Naive thymus-derived CD4-positive, alpha-beta T cell (primary cell): ENCODE measurements around the gene EPAS1. TPM values are rescaled to one million over a fixed set of nuclear protein-coding genes. Genes with fewer than 3 reads are reported as not detected.

Experiments used
- ATAC-seq: fragments of 150-1000 bp; cut with Tn5 transposase; 2 replicates; pipeline ENCODE4 v1.10.0; 2021; ENCODE audit warnings: mild to moderate bottlenecking, moderate library complexity
- CTCF ChIA-PET: fragments of 350-600 bp; sonication (Branson Sonifier 250); formaldehyde crosslinking; loops from one replicate; lab custom pipeline; 2021; ENCODE audit warnings: antibody characterized with exemption; lab: Charles Lee
- POLR2A ChIA-PET: fragments of 350-600 bp; sonication (Branson Sonifier 250); formaldehyde crosslinking; loops from one replicate; lab custom pipeline; 2021; ENCODE audit warnings: antibody characterized with exemption, inconsistent platforms; lab: Charles Lee
- DNase-seq, 9 donors: peaks; one replicate each; pipeline versions ENCODE4 v3.0.0 to v3.0.0-alpha.2; 2020 to 2022; ENCODE audit warnings: mixed read lengths in 1 of 9
- H3K27ac ChIP-seq: one replicate; pipeline ENCODE4 v1.7.0; 2013; ENCODE audit warnings: mild to moderate bottlenecking, low read depth, low read length, moderate library complexity
- H3K27me3 ChIP-seq, 2 donors: one replicate each; pipeline ENCODE4 v1.7.0; 2013; ENCODE audit warnings: low read length in 2 of 2, mild to moderate bottlenecking in 2 of 2, moderate library complexity in 2 of 2; ENCODE audit not compliant: control insufficient read depth in 2 of 2, insufficient read depth in 2 of 2
- H3K36me3 ChIP-seq, 3 experiments: 1 replicate in 2 of 3; 2 replicates in 1 of 3; pipeline ENCODE4 v1.7.0; 2013; ENCODE audit warnings: low read length in 3 of 3, mild to moderate bottlenecking in 3 of 3, moderate library complexity in 1 of 3; ENCODE audit not compliant: insufficient read depth in 3 of 3, control insufficient read depth in 2 of 3
- H3K4me1 ChIP-seq, 2 donors: one replicate each; pipeline ENCODE4 v1.7.0; 2013; ENCODE audit warnings: low read length in 2 of 2, mild to moderate bottlenecking in 2 of 2, moderate library complexity in 1 of 2; ENCODE audit not compliant: control insufficient read depth in 2 of 2, insufficient read depth in 2 of 2
- H3K4me3 ChIP-seq: 2 replicates; pipeline ENCODE4 v1.7.0; 2013; ENCODE audit warnings: mild to moderate bottlenecking, low read length
- H3K9me3 ChIP-seq, 3 experiments: 1 replicate in 2 of 3; 2 replicates in 1 of 3; pipeline ENCODE4 v1.7.0; 2013; ENCODE audit warnings: low read length in 3 of 3; ENCODE audit not compliant: control insufficient read depth in 2 of 3
- H3K27ac Mint-ChIP-seq, 9 donors: one replicate each; pipeline ENCODE4 v1.8.0; 2020 to 2022; ENCODE audit warnings: mixed read lengths in 9 of 9, mild to moderate bottlenecking in 8 of 9, moderate library complexity in 5 of 9, inconsistent platforms in 2 of 9
- H3K27me3 Mint-ChIP-seq, 5 donors: one replicate each; pipeline ENCODE4 v1.8.0; 2021 to 2022; ENCODE audit warnings: mixed read lengths in 5 of 5, mild to moderate bottlenecking in 1 of 5
- H3K36me3 Mint-ChIP-seq, 5 donors: one replicate each; pipeline ENCODE4 v1.8.0; 2020 to 2022; ENCODE audit warnings: mixed read lengths in 5 of 5, mild to moderate bottlenecking in 3 of 5, inconsistent platforms in 1 of 5
- H3K4me1 Mint-ChIP-seq, 7 donors: one replicate each; pipeline ENCODE4 v1.8.0; 2020 to 2022; ENCODE audit warnings: mixed read lengths in 7 of 7, mild to moderate bottlenecking in 3 of 7, inconsistent platforms in 1 of 7
- H3K4me3 Mint-ChIP-seq, 10 donors: one replicate each; pipeline ENCODE4 v1.8.0; 2020 to 2022; ENCODE audit warnings: mild to moderate bottlenecking in 10 of 10, mixed read lengths in 10 of 10, moderate library complexity in 6 of 10, inconsistent platforms in 2 of 10
- H3K9me3 Mint-ChIP-seq, 11 donors: one replicate each; pipeline ENCODE4 v1.8.0; 2020 to 2022; ENCODE audit warnings: mixed read lengths in 11 of 11, mild to moderate bottlenecking in 4 of 11, inconsistent platforms in 1 of 11, moderate library complexity in 1 of 11
- intact Hi-C, 2 donors: fragments of 100-400 bp; cut with micrococcal nuclease; formaldehyde crosslinking; loops; one replicate each; pipeline ENCODE4 v1.15.1; 2023
- polyA plus RNA-seq, 2 donors: library from polyadenylated mRNA; unstranded; fragments of 300-500 nt; fragmentation: Illumina TruSeq; gene quantifications; one replicate each; pipeline ENCODE4 v1.2.3, GENCODE V29; 2021
- total RNA-seq, 6 experiments: library from RNA in 5 of 6; stranded (reverse) in 5 of 6; gene quantifications; 1 replicate in 5 of 6; 2 replicates in 1 of 6; pipeline ENCODE4 v1.2.3 and lab custom pipeline; 2021 to 2026

The EPAS1 gene
- total and polyA plus RNA-seq, 7 experiments from 2014 or later: 0.18 to 17.0 (median 4.7) TPM; not detected in 1

DNA sequence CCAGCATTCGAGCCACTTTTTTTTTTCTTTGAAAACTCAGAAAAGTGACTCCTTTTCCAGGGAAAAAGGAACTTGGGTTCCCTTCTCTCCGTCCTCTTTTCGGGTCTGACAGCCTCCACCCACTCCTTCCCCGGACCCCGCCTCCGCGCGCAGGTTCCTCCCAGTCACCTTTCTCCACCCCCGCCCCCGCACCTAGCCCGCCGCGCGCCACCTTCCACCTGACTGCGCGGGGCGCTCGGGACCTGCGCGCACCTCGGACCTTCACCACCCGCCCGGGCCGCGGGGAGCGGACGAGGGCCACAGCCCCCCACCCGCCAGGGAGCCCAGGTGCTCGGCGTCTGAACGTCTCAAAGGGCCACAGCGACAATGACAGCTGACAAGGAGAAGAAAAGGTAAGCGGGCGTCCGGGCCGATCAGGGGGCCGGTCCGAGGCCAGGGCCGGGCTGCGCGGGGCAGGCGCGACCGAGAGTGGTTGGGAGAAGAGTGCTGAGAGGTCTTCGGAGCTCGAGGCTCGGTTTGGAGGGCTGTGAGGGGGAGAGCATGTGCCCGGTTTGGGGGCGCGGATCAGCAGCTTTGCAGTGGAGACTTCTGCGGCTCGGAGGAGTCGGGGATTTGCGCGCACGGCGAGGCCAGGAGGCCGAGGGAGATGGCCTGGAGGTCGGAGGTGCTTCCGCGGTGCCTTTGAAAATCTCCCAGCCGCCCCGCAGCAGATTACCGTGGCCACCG, 502 bp downstream of the EPAS1 start:
- POLR2A ChIA-PET: interaction anchor here (0.7 to 0.8 kb wide), 2 partner anchors 10 to 126 kb away, joined by 3 read pairs; no protein-coding TSS in a partner anchor
- Histone ChIP-seq H3K9me3 (no peaks in the 10 kb centered on the region), H3K4me3 (peak overlapping the region; percentile 74), H3K36me3 (no peaks in the 10 kb centered on the region), H3K4me1 (peaks cover 18 to 26% of the 10 kb centered on the region in 2 donors), H3K27me3 (peaks cover 13 to 18% of the 10 kb centered on the region in 2 donors), H3K27ac (no peak overlapping the region)
- CTCF ChIA-PET: interaction anchor here (0.8 kb wide), 1 partner anchor 14 kb away, joined by 3 read pairs; no protein-coding TSS in a partner anchor
- Mint-ChIP-seq H3K27me3 (peaks cover 18 to 90% (median 55%) of the 10 kb centered on the region in 5 donors), H3K36me3 (peaks cover 0 to 3% (median 0%) of the 10 kb centered on the region in 5 donors), H3K4me3 (peak overlapping the region; percentile 84 to 95 (median 92)), H3K4me1 (peaks cover 18 to 39% (median 26%) of the 10 kb centered on the region in 7 donors), H3K9me3 (peaks cover 0 to 2% (median 0%) of the 10 kb centered on the region in 11 donors), H3K27ac (peak overlapping the region in 7 of 9 donors; percentile 34 to 89 (median 69))
- intact Hi-C loops: loop anchor here (1.0 to 5.0 kb wide), 8 partner anchors 53 to 647 kb away; partner anchors contain the start of gene PRKCE (in 2 of the 2)
- peak; percentile 38 to 72 (median 63) for DNase-seq
- ATAC-seq: peak; percentile 74

GRCh38 chr2:46298272-46298521, 990 bp downstream of the EPAS1 start:
- intact Hi-C loops: loop anchor here (2.0 to 5.0 kb wide), 3 partner anchors 61 to 647 kb away; partner anchors contain the start of gene PRKCE (in 1 of the 2)
- ATAC-seq (no peak), DNase-seq (peak in 2 of 9 donors; percentile 12 to 33)
- H3K9me3 Mint-ChIP-seq: peaks cover 0 to 2% (median 0%) of the 10 kb centered on the region in 11 donors
- ChIA-PET POLR2A (no interaction called here), CTCF (no interaction called here)
- Histone ChIP-seq H3K9me3 (no peaks in the 10 kb centered on the region), H3K36me3 (no peaks in the 10 kb centered on the region), H3K4me3 (peak overlapping the region; percentile 74), H3K27me3 (peaks cover 13 to 18% of the 10 kb centered on the region in 2 donors), H3K27ac (no peak overlapping the region), H3K4me1 (peaks cover 18 to 26% of the 10 kb centered on the region in 2 donors)
- peak overlapping the region; percentile 84 to 95 (median 92) for H3K4me3 Mint-ChIP-seq
- H3K27me3 Mint-ChIP-seq: peaks cover 18 to 90% (median 55%) of the 10 kb centered on the region in 5 donors
- H3K27ac Mint-ChIP-seq: peak overlapping the region in 4 of 9 donors; percentile 17 to 67 (median 50)
- peaks cover 18 to 41% (median 28%) of the 10 kb centered on the region in 7 donors for H3K4me1 Mint-ChIP-seq
- H3K36me3 Mint-ChIP-seq: peaks cover 0 to 3% (median 0%) of the 10 kb centered on the region in 5 donors

DNA sequence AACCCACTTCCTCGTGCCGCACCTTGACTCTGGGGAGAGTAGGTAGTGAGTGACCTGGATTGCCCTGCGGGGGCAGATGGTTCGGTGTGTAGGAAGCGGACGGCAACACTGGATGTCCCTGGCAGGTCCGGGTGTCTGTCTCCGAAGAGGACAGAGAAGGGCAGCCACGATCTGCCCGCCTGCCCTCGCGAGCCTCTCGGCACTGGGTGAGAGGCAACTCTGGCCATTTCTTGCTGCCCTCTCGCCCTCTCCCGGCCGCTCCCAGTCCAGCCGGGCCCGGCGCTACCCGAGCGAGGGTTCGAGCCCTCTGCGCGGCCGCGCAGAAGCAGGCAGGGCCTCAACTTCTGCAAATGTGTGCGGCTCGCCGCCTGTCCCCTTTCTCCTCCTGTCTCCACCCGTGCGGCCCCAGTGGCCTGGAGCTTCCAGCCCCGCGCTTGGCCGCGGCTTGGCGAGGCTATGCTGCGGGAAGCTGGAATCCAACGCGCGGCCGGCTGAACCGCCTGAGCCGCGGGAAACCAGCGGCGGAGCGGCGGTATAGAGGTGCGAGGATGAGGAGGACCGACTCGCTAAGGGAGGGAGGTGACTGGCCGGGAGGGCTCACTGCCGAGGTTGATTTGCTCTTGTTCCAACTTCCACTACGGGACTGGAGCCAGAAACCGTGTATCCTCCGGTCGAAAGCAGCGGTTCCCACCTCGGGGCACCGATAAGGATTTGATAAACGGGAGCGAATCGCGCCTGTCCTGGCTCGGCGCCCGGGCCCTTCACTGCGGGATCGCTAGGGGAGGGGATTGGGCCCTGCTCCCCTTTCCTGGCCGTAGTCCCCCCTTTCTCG, 1.5 kb downstream of the EPAS1 start:
- peak in 6 of 9 donors; percentile 18 to 51 (median 29) for DNase-seq
- no peak for ATAC-seq
- Histone ChIP-seq H3K27ac (no peak overlapping the region), H3K9me3 (no peaks in the 10 kb centered on the region), H3K4me3 (peak overlapping the region; percentile 74), H3K36me3 (no peaks in the 10 kb centered on the region), H3K27me3 (peaks cover 13 to 18% of the 10 kb centered on the region in 2 donors), H3K4me1 (peaks cover 18 to 26% of the 10 kb centered on the region in 2 donors)
- ChIA-PET POLR2A (no interaction called here), CTCF (no interaction called here)
- intact Hi-C loops: loop anchor here (2.0 to 5.0 kb wide), 3 partner anchors 61 to 648 kb away; partner anchors contain the start of gene PRKCE (in 1 of the 2)
- Mint-ChIP-seq H3K4me3 (peak overlapping the region; percentile 84 to 95 (median 92)), H3K4me1 (peaks cover 18 to 46% (median 33%) of the 10 kb centered on the region in 7 donors), H3K36me3 (peaks cover 0 to 3% (median 0%) of the 10 kb centered on the region in 5 donors), H3K27ac (peak overlapping the region in 1 of 9 donors; percentile 67), H3K9me3 (peaks cover 0 to 2% (median 0%) of the 10 kb centered on the region in 11 donors), H3K27me3 (peaks cover 18 to 90% (median 55%) of the 10 kb centered on the region in 5 donors)

- H3K9me3 Mint-ChIP-seq: peaks cover 0 to 2% (median 0%) of the 10 kb centered on the region in 11 donors
- H3K9me3 ChIP-seq: no peaks in the 10 kb centered on the region
- intact Hi-C loops: loop anchor here (2.0 to 5.0 kb wide), 4 partner anchors 62 to 649 kb away; partner anchors contain the start of gene PRKCE (in 1 of the 2)
- POLR2A ChIA-PET: no interaction called here
- no peak overlapping the region for H3K27ac Mint-ChIP-seq
- ATAC-seq (no peak), DNase-seq (no peak)
- no peak overlapping the region for H3K27ac ChIP-seq
- H3K27me3 Mint-ChIP-seq: peaks cover 22 to 88% (median 57%) of the 10 kb centered on the region in 5 donors
- peaks cover 26 to 29% of the 10 kb centered on the region in 2 donors for H3K4me1 ChIP-seq
- peak overlapping the region; percentile 74 for H3K4me3 ChIP-seq
- peaks cover 0 to 3% (median 0%) of the 10 kb centered on the region in 5 donors for H3K36me3 Mint-ChIP-seq
- peaks cover 21 to 50% (median 42%) of the 10 kb centered on the region in 7 donors for H3K4me1 Mint-ChIP-seq
- H3K4me3 Mint-ChIP-seq: peak overlapping the region; percentile 76 to 95 (median 88)
- CTCF ChIA-PET: no interaction called here
- H3K36me3 ChIP-seq: no peaks in the 10 kb centered on the region
- H3K27me3 ChIP-seq: peaks cover 13 to 18% of the 10 kb centered on the region in 2 donors
These were observed 2.4 kb downstream of the EPAS1 start for GRCh38 chr2:46299365-46300263.

GRCh38 chr2:46300406-46300832, 3.2 kb downstream of the EPAS1 start:
- ATAC-seq (no peak), DNase-seq (no peak)
- H3K27ac ChIP-seq: no peak overlapping the region
- intact Hi-C loops: loop anchor here in 1 of 2 donors (5.0 kb wide), 1 partner anchor 308 kb away; no protein-coding TSS in a partner anchor
- Mint-ChIP-seq H3K4me1 (peaks cover 29 to 55% (median 50%) of the 10 kb centered on the region in 7 donors), H3K27ac (no peak overlapping the region), H3K27me3 (peaks cover 26 to 86% (median 65%) of the 10 kb centered on the region in 5 donors), H3K4me3 (peak overlapping the region in 2 of 10 donors; percentile 53 to 85), H3K9me3 (peaks cover 0 to 6% (median 0%) of the 10 kb centered on the region in 11 donors), H3K36me3 (peaks cover 0 to 9% (median 0%) of the 10 kb centered on the region in 5 donors)
- no peaks in the 10 kb centered on the region for H3K36me3 ChIP-seq
- H3K4me1 ChIP-seq: peaks cover 34 to 37% of the 10 kb centered on the region in 2 donors
- ChIA-PET CTCF (no interaction called here), POLR2A (no interaction called here)
- no peaks in the 10 kb centered on the region for H3K9me3 ChIP-seq
- no peak overlapping the region for H3K4me3 ChIP-seq
- H3K27me3 ChIP-seq: peaks cover 13 to 18% of the 10 kb centered on the region in 2 donors
